ENCODE data around the gene GMDS. TPM values are rescaled to one million over a fixed set of nuclear protein-coding genes. Genes with fewer than 3 reads are reported as not detected.

Gene GMDS
- polyA plus RNA-seq, 1 of the 3 experiments (the other 2 are of a cell fraction), result 12.3 TPM

- H3K27ac ChIP-seq (ENCODE audit: low read depth in 2 of 2, low read length in 1 of 2), result peak overlapping the region in 1 of 2 experiments; percentile 56; a peak in 1 of 4 replicates
- TF ChIP-seq, protein P1, sequence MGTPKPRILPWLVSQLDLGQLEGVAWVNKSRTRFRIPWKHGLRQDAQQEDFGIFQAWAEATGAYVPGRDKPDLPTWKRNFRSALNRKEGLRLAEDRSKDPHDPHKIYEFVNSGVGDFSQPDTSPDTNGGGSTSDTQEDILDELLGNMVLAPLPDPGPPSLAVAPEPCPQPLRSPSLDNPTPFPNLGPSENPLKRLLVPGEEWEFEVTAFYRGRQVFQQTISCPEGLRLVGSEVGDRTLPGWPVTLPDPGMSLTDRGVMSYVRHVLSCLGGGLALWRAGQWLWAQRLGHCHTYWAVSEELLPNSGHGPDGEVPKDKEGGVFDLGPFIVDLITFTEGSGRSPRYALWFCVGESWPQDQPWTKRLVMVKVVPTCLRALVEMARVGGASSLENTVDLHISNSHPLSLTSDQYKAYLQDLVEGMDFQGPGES (IDR thresholded peaks at IDR 0.05; ENCODE audit: low read depth, low read length), result no peak
- TF ChIP-seq MXI1 (IDR thresholded peaks at IDR 0.05; ENCODE audit: low read depth, low read length) (no peak), CHD2 (IDR thresholded peaks at IDR 0.05; ENCODE audit: low read length, partially characterized antibody) (no peak), FOXM1 (IDR thresholded peaks at IDR 0.05; ENCODE audit: low read depth) (no peak), GABPA (IDR thresholded peaks at IDR 0.05; ENCODE audit: low read depth) (no peak), NFIC (IDR thresholded peaks at IDR 0.05; ENCODE audit: borderline replicate concordance) (no peak), EP300 (IDR thresholded peaks at IDR 0.05; ENCODE audit: borderline replicate concordance in 1 of 2, low read depth in 1 of 2, low read length in 1 of 2) (no peak), TAF1 (IDR thresholded peaks at IDR 0.05; ENCODE audit: borderline replicate concordance, low read depth, low read length) (no peak), RCOR1 (IDR thresholded peaks at IDR 0.05; ENCODE audit: low read length) (no peak), SMC3 (IDR thresholded peaks at IDR 0.05; ENCODE audit: low read depth, low read length) (no peak), MAX (IDR thresholded peaks at IDR 0.05; ENCODE audit: low read depth) (no peak), REST (IDR thresholded peaks at IDR 0.05; ENCODE audit: low read depth, low read length) (no peak), FOSL2 (IDR thresholded peaks at IDR 0.05; ENCODE audit: borderline replicate concordance, low read depth) (no peak), PBX3 (IDR thresholded peaks at IDR 0.05) (no peak), MEF2A (IDR thresholded peaks at IDR 0.05; ENCODE audit: borderline replicate concordance, low read depth) (no peak)
- TF ChIP-seq, protein P2, sequence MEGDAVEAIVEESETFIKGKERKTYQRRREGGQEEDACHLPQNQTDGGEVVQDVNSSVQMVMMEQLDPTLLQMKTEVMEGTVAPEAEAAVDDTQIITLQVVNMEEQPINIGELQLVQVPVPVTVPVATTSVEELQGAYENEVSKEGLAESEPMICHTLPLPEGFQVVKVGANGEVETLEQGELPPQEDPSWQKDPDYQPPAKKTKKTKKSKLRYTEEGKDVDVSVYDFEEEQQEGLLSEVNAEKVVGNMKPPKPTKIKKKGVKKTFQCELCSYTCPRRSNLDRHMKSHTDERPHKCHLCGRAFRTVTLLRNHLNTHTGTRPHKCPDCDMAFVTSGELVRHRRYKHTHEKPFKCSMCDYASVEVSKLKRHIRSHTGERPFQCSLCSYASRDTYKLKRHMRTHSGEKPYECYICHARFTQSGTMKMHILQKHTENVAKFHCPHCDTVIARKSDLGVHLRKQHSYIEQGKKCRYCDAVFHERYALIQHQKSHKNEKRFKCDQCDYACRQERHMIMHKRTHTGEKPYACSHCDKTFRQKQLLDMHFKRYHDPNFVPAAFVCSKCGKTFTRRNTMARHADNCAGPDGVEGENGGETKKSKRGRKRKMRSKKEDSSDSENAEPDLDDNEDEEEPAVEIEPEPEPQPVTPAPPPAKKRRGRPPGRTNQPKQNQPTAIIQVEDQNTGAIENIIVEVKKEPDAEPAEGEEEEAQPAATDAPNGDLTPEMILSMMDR (IDR thresholded peaks at IDR 0.05), result no peak
- TF ChIP-seq, protein P3, sequence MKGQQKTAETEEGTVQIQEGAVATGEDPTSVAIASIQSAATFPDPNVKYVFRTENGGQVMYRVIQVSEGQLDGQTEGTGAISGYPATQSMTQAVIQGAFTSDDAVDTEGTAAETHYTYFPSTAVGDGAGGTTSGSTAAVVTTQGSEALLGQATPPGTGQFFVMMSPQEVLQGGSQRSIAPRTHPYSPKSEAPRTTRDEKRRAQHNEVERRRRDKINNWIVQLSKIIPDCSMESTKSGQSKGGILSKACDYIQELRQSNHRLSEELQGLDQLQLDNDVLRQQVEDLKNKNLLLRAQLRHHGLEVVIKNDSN (IDR thresholded peaks at IDR 0.05; ENCODE audit: borderline replicate concordance, low read depth), result no peak
- peaks cover 11 to 13% of the 10 kb centered on the region in 2 experiments; a peak in 3 of 4 replicates for H3K4me1 ChIP-seq (ENCODE audit: control insufficient read depth in 1 of 2, insufficient read depth in 2 of 2, low read depth in 1 of 2, low read length in 1 of 2)
- no peaks in the 10 kb centered on the region for H3K27me3 ChIP-seq (ENCODE audit: insufficient read depth)
- no peaks in the 10 kb centered on the region for H3K9me2 ChIP-seq
- H2AFZ ChIP-seq (ENCODE audit: low read depth), result 0 out of 2 replicates have a peak overlapping the region, but pooled peaks have one; percentile 53
- POLR2A ChIA-PET, result interaction anchor here (0.7 kb wide), 1 partner anchor 189 kb away, joined by 3 read pairs; no protein-coding TSS in a partner anchor
- H3K9me3 ChIP-seq, result no peaks in the 10 kb centered on the region
- CTCF ChIA-PET, result interaction anchor here (1.9 kb wide), 1 partner anchor 9 kb away, joined by 7 read pairs; no protein-coding TSS in a partner anchor
- no peaks in the 10 kb centered on the region for H4K20me1 ChIP-seq (ENCODE audit: insufficient read depth)
- H3K4me3 ChIP-seq (ENCODE audit: low read depth in 2 of 2, low read length in 1 of 2), result no peak overlapping the region
- no peak overlapping the region for H3K9ac ChIP-seq
- H3K4me2 ChIP-seq, result 0 out of 2 replicates have a peak overlapping the region, but pooled peaks have one; percentile 26
- H3K36me3 ChIP-seq (replicated peaks in 1 of 2; ENCODE audit: control insufficient read depth in 1 of 2, insufficient read depth in 2 of 2, low read length in 1 of 2), result no peaks in the 10 kb centered on the region
- no peaks in the 10 kb centered on the region for H3K79me2 ChIP-seq (ENCODE audit: insufficient read depth)
- 50% methylated on average over 3 of the region's 3 CpGs for WGBS (ENCODE audit: low lambda C conversion rate)
- DNase-seq, result no peak
- H3F3A ChIP-seq (replicated peaks; ENCODE audit: insufficient read depth), result no peaks in the 10 kb centered on the region
These were observed 567.2 kb downstream of the GMDS start for GRCh38 chr6:1678201-1678600.

All from SK-N-SH (cell line).